ENCODE measurements around the gene DUSP7. TPM values are rescaled to one million over a fixed set of nuclear protein-coding genes. Genes with fewer than 3 reads are reported as not detected.

The DUSP7 gene
- total RNA-seq, 1 experiment from 2014 or later = 16.6 TPM

DNA sequence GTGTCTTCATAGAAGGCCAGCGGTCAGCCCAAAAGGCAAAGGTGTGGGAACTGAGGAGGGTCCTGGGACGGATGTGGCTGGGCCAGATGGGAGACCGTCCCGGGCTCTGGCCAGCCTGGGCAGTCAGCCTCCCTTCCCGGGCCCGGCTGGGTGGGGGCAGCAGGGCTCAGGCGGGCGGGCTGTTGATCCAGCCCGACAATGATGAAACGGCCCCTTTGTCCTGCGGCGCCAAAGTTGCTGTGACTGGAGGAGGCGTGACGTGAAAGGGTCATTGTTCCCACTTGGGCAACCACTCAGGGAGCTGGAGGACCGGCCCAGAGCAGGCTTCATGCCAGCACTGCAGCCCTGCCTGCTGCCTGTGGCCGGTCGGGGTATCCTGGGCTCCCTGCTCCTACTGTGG lies 16.5 kb downstream of the DUSP7 start:
- no peak overlapping the region for H3K9ac ChIP-seq (ENCODE audit: low read length)
- H2AFZ ChIP-seq (ENCODE audit: low read depth, low read length, poor library complexity, severe bottlenecking) = no peak overlapping the region
- H3K4me2 ChIP-seq (ENCODE audit: low read length) = no peak overlapping the region
- POLR2A ChIA-PET = no interaction called here
- DNase-seq (ENCODE audit: low read depth, low spot score) (no peak), ATAC-seq (no peak)
- H3K79me2 ChIP-seq (ENCODE audit: insufficient read depth, low read length) = no peaks in the 10 kb centered on the region
- no peak overlapping the region for H3K4me3 ChIP-seq (replicated peaks in 1 of 2; ENCODE audit: low read depth in 1 of 2, low read length in 2 of 2)
- RAD21 ChIA-PET (ENCODE audit: low non-redundant PET in 1 of 2, low total read pairs in 2 of 2, uncharacterized antibody in 2 of 2, unreplicated experiment in 2 of 2) = interaction anchor here in 1 of 2 experiments (1.0 kb wide), 1 partner anchor 14 kb away, joined by 3 read pairs; no protein-coding TSS in a partner anchor
- no peaks in the 10 kb centered on the region for H3K9me3 ChIP-seq (ENCODE audit: control insufficient read depth in 1 of 2, insufficient read depth in 1 of 2, low read depth in 1 of 2, low read length in 2 of 2)
- BruUV-seq (replicated peaks) = no TSS peak
- intact Hi-C loops (cut with micrococcal nuclease) = no loop called here
- peaks cover 0 to 25% of the 10 kb centered on the region in 2 experiments; a peak in 1 of 4 replicates for H3K4me1 ChIP-seq (ENCODE audit: control insufficient read depth in 1 of 2, insufficient read depth in 2 of 2, low read length in 2 of 2)
- no peaks in the 10 kb centered on the region for H3K27me3 ChIP-seq (ENCODE audit: insufficient read depth, low read length)
- H3K36me3 ChIP-seq (ENCODE audit: control insufficient read depth in 1 of 2, insufficient read depth in 2 of 2, low read length in 2 of 2) = no peaks in the 10 kb centered on the region
- no peaks in the 10 kb centered on the region for H3K9me2 ChIP-seq (ENCODE audit: insufficient read depth)
- TF ChIP-seq ZFX (IDR thresholded peaks at IDR 0.05) = no peak
- H4K20me1 ChIP-seq (ENCODE audit: insufficient read depth) = no peaks in the 10 kb centered on the region
- CTCF ChIA-PET = no interaction called here
- H3K27ac ChIP-seq (ENCODE audit: low read depth, low read length) = no peak overlapping the region

DNA sequence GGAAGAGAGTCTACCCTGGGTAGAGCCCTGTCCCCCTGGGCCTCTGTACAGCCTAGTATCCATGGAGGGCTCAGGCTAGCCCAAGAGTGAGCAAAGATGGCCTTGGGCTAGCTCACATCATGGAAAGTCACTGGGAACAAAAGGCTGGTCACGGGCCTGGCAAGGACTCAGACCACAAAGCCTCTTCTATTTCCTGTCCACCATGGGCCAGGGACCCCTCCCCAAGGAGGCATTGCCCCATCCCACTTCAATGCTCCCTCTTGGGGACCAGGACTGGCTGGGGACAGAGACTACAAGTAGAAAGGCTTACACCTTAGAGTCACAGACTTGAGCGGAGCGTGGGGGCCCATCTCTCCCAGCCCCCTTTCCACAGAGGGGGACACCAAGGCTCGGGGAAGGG lies 16.9 kb downstream of the DUSP7 start:
- peaks cover 0 to 20% of the 10 kb centered on the region in 2 experiments; a peak in 1 of 4 replicates for H3K4me1 ChIP-seq (ENCODE audit: control insufficient read depth in 1 of 2, insufficient read depth in 2 of 2, low read length in 2 of 2)
- H3K4me2 ChIP-seq (ENCODE audit: low read length) = no peak overlapping the region
- H3K36me3 ChIP-seq (ENCODE audit: control insufficient read depth in 1 of 2, insufficient read depth in 2 of 2, low read length in 2 of 2) = no peaks in the 10 kb centered on the region
- BruUV-seq (replicated peaks) = no TSS peak
- no peaks in the 10 kb centered on the region for H3K27me3 ChIP-seq (ENCODE audit: insufficient read depth, low read length)
- no peak overlapping the region for H3K4me3 ChIP-seq (replicated peaks in 1 of 2; ENCODE audit: low read depth in 1 of 2, low read length in 2 of 2)
- H3K9me3 ChIP-seq (ENCODE audit: control insufficient read depth in 1 of 2, insufficient read depth in 1 of 2, low read depth in 1 of 2, low read length in 2 of 2) = no peaks in the 10 kb centered on the region
- intact Hi-C loops (cut with micrococcal nuclease) = no loop called here
- H3K79me2 ChIP-seq (ENCODE audit: insufficient read depth, low read length) = no peaks in the 10 kb centered on the region
- no peak overlapping the region for H3K27ac ChIP-seq (ENCODE audit: low read depth, low read length)
- no peaks in the 10 kb centered on the region for H4K20me1 ChIP-seq (ENCODE audit: insufficient read depth)
- no peak overlapping the region for H2AFZ ChIP-seq (ENCODE audit: low read depth, low read length, poor library complexity, severe bottlenecking)
- no peak for DNase-seq (ENCODE audit: low read depth, low spot score)
- CTCF ChIA-PET = no interaction called here
- no peaks in the 10 kb centered on the region for H3K9me2 ChIP-seq (ENCODE audit: insufficient read depth)
- no peak for ATAC-seq
- POLR2A ChIA-PET = no interaction called here
- RAD21 ChIA-PET (ENCODE audit: low non-redundant PET in 1 of 2, low total read pairs in 2 of 2, uncharacterized antibody in 2 of 2, unreplicated experiment in 2 of 2) = no interaction called here
- TF ChIP-seq SRF (IDR thresholded peaks at IDR 0.05; ENCODE audit: low read depth) = no peak
- TF ChIP-seq JUND (IDR thresholded peaks at IDR 0.05) = no peak
- TF ChIP-seq EGR1 (IDR thresholded peaks at IDR 0.05; ENCODE audit: low read depth) = no peak
- TF ChIP-seq CBX3 (IDR thresholded peaks at IDR 0.05; ENCODE audit: low read depth) = no peak
- TF ChIP-seq RAD21 (IDR thresholded peaks at IDR 0.05; ENCODE audit: low read depth) = no peak
- no peak for TF ChIP-seq CEBPB (IDR thresholded peaks at IDR 0.05; ENCODE audit: low read depth)
- TF ChIP-seq ZFX (IDR thresholded peaks at IDR 0.05) = no peak
- no peak for TF ChIP-seq SIN3A (IDR thresholded peaks at IDR 0.05; ENCODE audit: low read depth)
- no peak for TF ChIP-seq EZH2 (IDR thresholded peaks at IDR 0.05)
- TF ChIP-seq, protein P1, sequence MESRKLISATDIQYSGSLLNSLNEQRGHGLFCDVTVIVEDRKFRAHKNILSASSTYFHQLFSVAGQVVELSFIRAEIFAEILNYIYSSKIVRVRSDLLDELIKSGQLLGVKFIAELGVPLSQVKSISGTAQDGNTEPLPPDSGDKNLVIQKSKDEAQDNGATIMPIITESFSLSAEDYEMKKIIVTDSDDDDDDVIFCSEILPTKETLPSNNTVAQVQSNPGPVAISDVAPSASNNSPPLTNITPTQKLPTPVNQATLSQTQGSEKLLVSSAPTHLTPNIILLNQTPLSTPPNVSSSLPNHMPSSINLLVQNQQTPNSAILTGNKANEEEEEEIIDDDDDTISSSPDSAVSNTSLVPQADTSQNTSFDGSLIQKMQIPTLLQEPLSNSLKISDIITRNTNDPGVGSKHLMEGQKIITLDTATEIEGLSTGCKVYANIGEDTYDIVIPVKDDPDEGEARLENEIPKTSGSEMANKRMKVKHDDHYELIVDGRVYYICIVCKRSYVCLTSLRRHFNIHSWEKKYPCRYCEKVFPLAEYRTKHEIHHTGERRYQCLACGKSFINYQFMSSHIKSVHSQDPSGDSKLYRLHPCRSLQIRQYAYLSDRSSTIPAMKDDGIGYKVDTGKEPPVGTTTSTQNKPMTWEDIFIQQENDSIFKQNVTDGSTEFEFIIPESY (IDR thresholded peaks at IDR 0.05; ENCODE audit: extremely low read depth, insufficient replicate concordance, low read length) = no peak
- TF ChIP-seq, protein P2, sequence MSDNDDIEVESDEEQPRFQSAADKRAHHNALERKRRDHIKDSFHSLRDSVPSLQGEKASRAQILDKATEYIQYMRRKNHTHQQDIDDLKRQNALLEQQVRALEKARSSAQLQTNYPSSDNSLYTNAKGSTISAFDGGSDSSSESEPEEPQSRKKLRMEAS (IDR thresholded peaks at IDR 0.05) = no peak
- no peak overlapping the region for H3K9ac ChIP-seq (ENCODE audit: low read length)

All from HCT116 (cell line).